ENCODE data around the gene TMEM86B. TPM values are rescaled to one million over a fixed set of nuclear protein-coding genes. Genes with fewer than 3 reads are reported as not detected.
A peak's percentile ranks its signal among the peaks of the same experiment; 100 is the strongest.

Gene TMEM86B
- total and polyA plus RNA-seq, 8 donors: 1.0 to 27.3 (median 1.6) TPM

DNA sequence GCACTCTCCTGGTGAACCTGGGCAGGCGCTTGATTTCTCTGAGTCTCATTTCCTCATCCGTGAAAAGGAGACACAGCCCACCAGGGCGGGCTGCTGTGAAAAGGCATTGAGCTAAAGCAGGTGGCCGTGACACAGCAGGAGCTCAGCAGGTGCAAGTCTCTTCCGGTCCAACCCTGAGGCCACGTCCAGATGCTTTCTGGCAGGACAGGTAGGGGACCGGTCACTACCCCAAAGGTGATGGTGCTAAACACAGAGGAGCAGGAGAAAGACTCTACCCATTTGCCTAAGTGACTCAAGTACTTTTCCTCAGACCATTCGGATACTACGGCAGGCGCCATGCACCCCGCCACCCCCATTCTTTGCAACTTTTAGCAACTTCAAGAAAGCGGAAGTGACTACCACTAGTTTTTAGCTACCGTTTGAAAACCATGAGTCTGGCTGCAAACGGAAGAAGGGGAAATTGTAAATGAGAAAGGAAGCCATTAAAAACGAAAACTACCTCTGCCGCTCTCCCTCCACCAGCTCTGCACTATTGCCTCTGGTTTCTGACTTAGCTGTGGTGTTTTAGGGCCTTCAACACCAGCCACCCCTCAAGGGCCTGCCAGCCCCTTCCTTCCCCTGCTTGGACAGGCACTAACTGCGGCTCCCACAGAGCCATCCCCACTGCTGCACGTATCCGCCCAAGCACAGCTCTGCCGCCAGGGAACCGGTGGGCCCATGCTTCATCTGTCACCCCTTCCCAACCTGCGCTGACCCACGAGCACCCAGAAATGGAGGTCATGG is 25.5 kb upstream of the TMEM86B start:
- FAIRE-seq: no peak
- 70% methylated on average over 23 of the region's 23 CpGs for WGBS, 2 donors
- DNase-seq: no peak
- no peaks in the 10 kb centered on the region for H3K36me3 ChIP-seq
- TF ChIP-seq, protein P1, sequence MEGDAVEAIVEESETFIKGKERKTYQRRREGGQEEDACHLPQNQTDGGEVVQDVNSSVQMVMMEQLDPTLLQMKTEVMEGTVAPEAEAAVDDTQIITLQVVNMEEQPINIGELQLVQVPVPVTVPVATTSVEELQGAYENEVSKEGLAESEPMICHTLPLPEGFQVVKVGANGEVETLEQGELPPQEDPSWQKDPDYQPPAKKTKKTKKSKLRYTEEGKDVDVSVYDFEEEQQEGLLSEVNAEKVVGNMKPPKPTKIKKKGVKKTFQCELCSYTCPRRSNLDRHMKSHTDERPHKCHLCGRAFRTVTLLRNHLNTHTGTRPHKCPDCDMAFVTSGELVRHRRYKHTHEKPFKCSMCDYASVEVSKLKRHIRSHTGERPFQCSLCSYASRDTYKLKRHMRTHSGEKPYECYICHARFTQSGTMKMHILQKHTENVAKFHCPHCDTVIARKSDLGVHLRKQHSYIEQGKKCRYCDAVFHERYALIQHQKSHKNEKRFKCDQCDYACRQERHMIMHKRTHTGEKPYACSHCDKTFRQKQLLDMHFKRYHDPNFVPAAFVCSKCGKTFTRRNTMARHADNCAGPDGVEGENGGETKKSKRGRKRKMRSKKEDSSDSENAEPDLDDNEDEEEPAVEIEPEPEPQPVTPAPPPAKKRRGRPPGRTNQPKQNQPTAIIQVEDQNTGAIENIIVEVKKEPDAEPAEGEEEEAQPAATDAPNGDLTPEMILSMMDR (IDR thresholded peaks at IDR 0.05): no peak
- no peaks in the 10 kb centered on the region for H3K9me3 ChIP-seq
- H3K27ac ChIP-seq: peak overlapping the region in 2 of 4 donors; percentile 22 to 27
- intact Hi-C loops (cut with DNase I): no loop called here
- no peak for ATAC-seq
- H3K4me1 ChIP-seq: peaks cover 0 to 23% (median 8%) of the 10 kb centered on the region in 3 donors
- H3K27me3 ChIP-seq: no peaks in the 10 kb centered on the region
- peak overlapping the region in 1 of 4 donors; percentile 28 for H3K4me3 ChIP-seq

DNA sequence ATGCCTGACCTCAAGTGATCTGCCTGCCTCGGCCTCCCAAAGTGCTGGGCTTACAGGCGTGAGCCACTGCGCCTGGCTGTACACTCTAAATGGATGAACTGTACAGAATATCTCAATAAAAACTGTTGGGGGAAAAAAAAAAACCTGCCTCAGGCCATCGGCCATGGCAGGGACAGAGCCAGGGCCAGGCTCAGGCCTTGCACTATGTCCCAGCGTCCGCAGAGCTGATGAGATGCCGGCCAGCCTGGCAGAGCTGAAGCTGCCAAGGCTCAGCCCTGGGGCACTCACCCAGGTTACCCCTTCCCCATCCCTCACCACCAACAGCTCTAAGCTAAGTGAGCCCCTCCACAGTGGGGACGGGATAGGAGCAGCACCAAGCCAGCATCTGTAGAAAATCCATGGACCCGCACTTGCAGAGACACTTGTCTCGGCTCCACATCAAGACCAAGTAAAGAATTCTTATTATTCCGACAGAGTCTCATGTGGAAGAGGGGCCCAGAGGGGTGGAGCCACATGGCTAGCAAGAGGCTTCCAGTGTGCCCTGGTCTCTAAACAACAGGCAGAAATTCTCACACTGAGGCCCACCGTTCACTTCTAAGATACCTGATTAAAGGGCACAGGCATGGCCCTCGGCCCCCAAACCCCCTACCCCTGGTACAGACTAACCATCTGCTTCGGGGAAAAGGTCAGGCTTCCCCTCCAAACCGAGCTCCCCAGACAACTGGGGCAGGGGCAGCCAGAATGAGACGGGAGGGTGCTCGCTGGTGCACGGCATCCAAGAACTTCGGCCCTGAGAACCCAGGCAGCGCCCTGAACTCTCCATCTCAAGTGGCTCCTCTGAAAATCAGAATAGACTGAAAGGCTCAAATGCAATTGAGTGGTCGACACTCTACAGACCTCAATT is 24.4 kb upstream of the TMEM86B start:
- Histone ChIP-seq H3K4me3 (no peak overlapping the region), H3K9me3 (no peaks in the 10 kb centered on the region), H3K36me3 (no peaks in the 10 kb centered on the region), H3K4me1 (peaks cover 0 to 23% (median 8%) of the 10 kb centered on the region in 3 donors), H3K27me3 (no peaks in the 10 kb centered on the region), H3K27ac (no peak overlapping the region)
- WGBS, 2 donors: 86 to 88% methylated on average over 21 of the region's 21 CpGs
- no peak for DNase-seq
- TF ChIP-seq, protein P1 (IDR thresholded peaks at IDR 0.05): no peak
- no peak for ATAC-seq
- intact Hi-C loops (cut with DNase I): no loop called here
- no peak for FAIRE-seq

DNA sequence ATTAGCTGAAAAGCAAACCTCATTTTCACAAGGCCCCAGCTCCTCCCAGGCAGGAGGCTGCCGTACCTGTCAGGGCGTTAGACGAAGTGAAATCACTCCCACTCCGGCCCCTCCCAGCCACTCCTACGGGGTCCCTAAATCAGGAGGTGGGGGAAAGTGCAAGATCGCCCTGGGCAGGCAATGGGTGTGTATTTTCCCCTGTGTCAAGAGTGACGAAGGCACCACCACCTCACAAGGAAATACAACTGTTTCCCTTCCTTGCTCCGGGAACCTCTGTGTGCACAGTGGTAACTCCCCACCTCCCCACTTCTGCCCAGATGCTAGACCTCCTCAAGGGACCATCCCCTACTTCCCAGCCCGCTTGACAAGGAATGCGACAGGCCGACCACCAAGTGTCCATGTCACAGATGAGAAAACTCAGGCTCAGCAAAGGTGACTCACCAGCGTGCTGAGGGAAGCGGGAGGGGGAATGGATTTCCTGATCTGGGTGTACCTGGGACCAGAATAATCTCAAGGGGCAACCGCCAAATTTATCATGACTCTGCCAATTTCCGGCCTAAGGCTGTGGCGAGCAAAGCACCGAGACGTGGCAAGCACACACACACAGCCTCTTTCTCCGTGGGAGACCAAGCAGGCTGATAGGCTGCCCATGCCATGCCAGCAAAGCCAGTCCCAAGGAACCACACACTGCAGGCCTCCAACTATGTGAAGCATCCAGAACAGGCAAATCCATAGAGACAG is 22.9 kb upstream of the TMEM86B start:
- FAIRE-seq (no peak), DNase-seq (no peak), ATAC-seq (peak in 2 of 4 donors; percentile 4 to 19)
- no peak overlapping the region for H3K4me3 ChIP-seq
- peaks cover 0 to 17% (median 1%) of the 10 kb centered on the region in 3 donors for H3K4me1 ChIP-seq
- no peaks in the 10 kb centered on the region for H3K36me3 ChIP-seq
- H3K27me3 ChIP-seq: no peaks in the 10 kb centered on the region
- H3K27ac ChIP-seq: no peak overlapping the region
- no peaks in the 10 kb centered on the region for H3K9me3 ChIP-seq
- TF ChIP-seq, protein P1 (IDR thresholded peaks at IDR 0.05): no peak
- intact Hi-C loops (cut with DNase I): no loop called here
- 74 to 81% methylated on average over 19 of the region's 19 CpGs for WGBS, 2 donors

DNA sequence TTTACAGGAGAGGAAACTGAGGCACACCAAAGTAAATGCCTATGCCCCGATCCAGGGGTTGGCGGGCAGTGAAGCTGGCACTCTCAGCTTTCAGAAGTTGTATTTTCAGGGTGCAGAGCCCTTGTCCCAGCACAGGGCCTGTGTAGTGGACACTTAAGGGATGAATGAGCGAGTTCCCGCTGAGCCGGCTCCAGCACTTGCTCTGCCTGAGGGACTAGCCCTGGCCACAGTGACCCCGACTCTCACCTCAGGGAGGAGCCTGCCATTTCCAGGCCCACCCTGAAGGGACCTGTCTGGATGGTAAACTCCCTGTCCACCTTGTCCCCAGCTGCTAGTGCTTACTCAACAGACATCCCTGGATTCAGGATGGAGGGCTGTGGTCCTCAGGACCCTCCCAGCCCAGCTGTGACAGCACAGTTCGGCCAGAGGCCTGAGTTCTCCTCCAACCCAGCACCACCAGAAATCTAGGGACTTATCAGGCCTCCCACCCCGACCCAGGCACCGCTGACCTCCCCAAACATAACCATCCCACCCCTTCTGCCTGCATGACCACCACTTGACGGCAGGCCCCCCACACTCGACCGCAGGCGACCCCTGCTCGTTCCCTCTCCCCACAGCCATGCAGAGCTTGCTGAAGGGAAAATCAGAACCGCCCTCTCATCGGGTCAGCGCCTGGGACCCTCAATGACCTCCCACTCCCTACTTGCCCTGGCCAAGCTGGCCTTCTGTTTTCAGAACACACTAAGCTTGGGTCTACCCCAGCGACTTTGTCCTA is 21.9 kb upstream of the TMEM86B start:
- no peak for DNase-seq
- 89 to 91% methylated on average over 18 of the region's 18 CpGs for WGBS, 2 donors

More for the DNA sequence above, 21.9 kb upstream of the TMEM86B start:
- FAIRE-seq (no peak), ATAC-seq (no peak)
- Histone ChIP-seq H3K27me3 (no peaks in the 10 kb centered on the region), H3K27ac (no peak overlapping the region), H3K4me1 (peaks cover 0 to 6% (median 0%) of the 10 kb centered on the region in 3 donors), H3K9me3 (no peaks in the 10 kb centered on the region), H3K36me3 (peaks cover 0 to 6% (median 0%) of the 10 kb centered on the region in 3 donors), H3K4me3 (no peak overlapping the region)
- TF ChIP-seq, protein P1 (IDR thresholded peaks at IDR 0.05): no peak
- intact Hi-C loops (cut with DNase I): no loop called here
